ENCODE data around the gene SPRY2. TPM values are rescaled to one million over a fixed set of nuclear protein-coding genes. Genes with fewer than 3 reads are reported as not detected.

The SPRY2 gene
- total and polyA plus RNA-seq, 2 donors from 2014 or later, result 10.6 to 26.2 TPM

DNA sequence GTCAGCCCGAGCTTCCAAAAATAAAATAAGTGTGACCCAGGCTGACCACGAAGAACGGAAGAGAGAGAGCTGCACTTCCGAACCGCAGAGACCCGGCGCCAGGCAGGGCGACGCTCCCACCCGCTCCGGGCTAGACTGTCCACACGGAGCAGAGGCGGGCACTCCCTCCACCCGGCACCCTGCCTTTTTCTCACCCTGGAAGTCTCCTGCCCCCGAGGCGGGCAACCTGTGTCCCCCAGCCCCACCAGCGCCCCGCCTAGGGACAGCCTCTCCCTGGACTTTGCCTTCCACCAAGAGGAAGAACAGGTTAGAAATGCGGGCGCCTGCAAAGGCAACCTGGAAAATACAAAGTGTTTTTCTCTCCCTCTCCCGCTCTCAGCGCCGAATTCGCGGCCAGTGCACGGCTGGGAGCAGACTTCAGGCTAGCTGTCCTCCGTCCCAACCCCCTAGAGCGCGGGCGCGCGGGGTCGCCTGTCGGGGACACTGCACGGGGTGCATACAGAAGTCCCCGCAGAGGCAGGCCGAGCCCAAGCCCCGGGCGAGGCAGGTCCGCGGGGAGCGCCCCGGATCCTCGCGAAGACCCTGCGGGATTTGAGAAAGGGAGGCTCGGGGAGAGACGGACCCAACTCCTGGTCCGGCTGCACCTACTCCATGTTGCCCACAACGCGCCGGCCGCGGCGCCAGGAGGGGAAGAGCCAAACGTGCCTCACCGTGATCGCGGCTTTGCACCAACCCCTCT, 845 bp downstream of the SPRY2 start:
- peak overlapping the region; percentile 84 to 94 (median 94) for H3K9ac ChIP-seq (ENCODE audit: low read length in 3 of 3)
- no peaks in the 10 kb centered on the region for H3K9me3 ChIP-seq (ENCODE audit: control insufficient read depth in 2 of 3, insufficient read depth in 1 of 3, low read length in 3 of 3)
- peak overlapping the region; percentile 92 to 93 for H3K27ac ChIP-seq (ENCODE audit: low read depth in 2 of 2, low read length in 2 of 2)
- H3K4me1 ChIP-seq (ENCODE audit: control insufficient read depth in 2 of 3, insufficient read depth in 2 of 3, low read depth in 1 of 3, low read length in 3 of 3), result peaks cover 0 to 13% (median 0%) of the 10 kb centered on the region in 3 donors
- intact Hi-C loops (cut with DNase I), result no loop called here
- DNase-seq (peak; percentile 56 to 88 (median 73)), FAIRE-seq (no peak)
- H3K27me3 ChIP-seq (ENCODE audit: control insufficient read depth, insufficient read depth, low read length), result no peaks in the 10 kb centered on the region
- TF ChIP-seq, protein P1, sequence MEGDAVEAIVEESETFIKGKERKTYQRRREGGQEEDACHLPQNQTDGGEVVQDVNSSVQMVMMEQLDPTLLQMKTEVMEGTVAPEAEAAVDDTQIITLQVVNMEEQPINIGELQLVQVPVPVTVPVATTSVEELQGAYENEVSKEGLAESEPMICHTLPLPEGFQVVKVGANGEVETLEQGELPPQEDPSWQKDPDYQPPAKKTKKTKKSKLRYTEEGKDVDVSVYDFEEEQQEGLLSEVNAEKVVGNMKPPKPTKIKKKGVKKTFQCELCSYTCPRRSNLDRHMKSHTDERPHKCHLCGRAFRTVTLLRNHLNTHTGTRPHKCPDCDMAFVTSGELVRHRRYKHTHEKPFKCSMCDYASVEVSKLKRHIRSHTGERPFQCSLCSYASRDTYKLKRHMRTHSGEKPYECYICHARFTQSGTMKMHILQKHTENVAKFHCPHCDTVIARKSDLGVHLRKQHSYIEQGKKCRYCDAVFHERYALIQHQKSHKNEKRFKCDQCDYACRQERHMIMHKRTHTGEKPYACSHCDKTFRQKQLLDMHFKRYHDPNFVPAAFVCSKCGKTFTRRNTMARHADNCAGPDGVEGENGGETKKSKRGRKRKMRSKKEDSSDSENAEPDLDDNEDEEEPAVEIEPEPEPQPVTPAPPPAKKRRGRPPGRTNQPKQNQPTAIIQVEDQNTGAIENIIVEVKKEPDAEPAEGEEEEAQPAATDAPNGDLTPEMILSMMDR (IDR thresholded peaks at IDR 0.05; ENCODE audit: borderline replicate concordance, extremely low read depth, insufficient read depth), result no peak
- H3K36me3 ChIP-seq (ENCODE audit: control insufficient read depth in 2 of 3, insufficient read depth in 3 of 3, low read length in 3 of 3), result peaks cover 2 to 6% (median 2%) of the 10 kb centered on the region in 3 donors
- H3K4me3 ChIP-seq (ENCODE audit: low read length in 3 of 3), result peak overlapping the region; percentile 79 to 98 (median 98)

DNA sequence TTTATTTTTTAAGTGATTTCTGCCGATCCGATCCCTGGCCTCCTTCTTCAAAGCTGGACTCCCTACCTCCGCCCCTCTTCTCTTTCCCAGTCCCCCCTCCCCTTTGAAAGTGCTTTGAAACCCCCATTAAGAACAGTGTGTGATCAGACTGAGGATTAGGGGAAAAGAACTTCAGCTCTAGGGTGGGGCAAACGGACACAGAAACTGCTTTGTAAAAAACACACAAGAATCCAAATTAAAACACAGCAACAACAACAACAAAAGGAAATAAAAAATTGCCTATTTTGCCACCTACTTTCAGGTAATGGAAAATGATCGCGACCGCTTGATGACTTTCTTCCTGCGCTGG, 1.4 kb downstream of the SPRY2 start:
- no peak for FAIRE-seq
- TF ChIP-seq, protein P1 (IDR thresholded peaks at IDR 0.05; ENCODE audit: borderline replicate concordance, extremely low read depth, insufficient read depth), result no peak
- peaks cover 2 to 6% (median 2%) of the 10 kb centered on the region in 3 donors for H3K36me3 ChIP-seq (ENCODE audit: control insufficient read depth in 2 of 3, insufficient read depth in 3 of 3, low read length in 3 of 3)
- no peaks in the 10 kb centered on the region for H3K9me3 ChIP-seq (ENCODE audit: control insufficient read depth in 2 of 3, insufficient read depth in 1 of 3, low read length in 3 of 3)
- H3K27ac ChIP-seq (ENCODE audit: low read depth in 2 of 2, low read length in 2 of 2), result peak overlapping the region; percentile 92 to 93
- intact Hi-C loops (cut with DNase I), result no loop called here
- peaks cover 0 to 15% (median 0%) of the 10 kb centered on the region in 3 donors for H3K4me1 ChIP-seq (ENCODE audit: control insufficient read depth in 2 of 3, insufficient read depth in 2 of 3, low read depth in 1 of 3, low read length in 3 of 3)
- peak overlapping the region; percentile 79 to 98 (median 98) for H3K4me3 ChIP-seq (ENCODE audit: low read length in 3 of 3)
- H3K27me3 ChIP-seq (ENCODE audit: control insufficient read depth, insufficient read depth, low read length), result no peaks in the 10 kb centered on the region
- DNase-seq, result peak in 3 of 5 donors; percentile 53 to 83 (median 80)
- peak overlapping the region; percentile 84 to 94 (median 94) for H3K9ac ChIP-seq (ENCODE audit: low read length in 3 of 3)

DNA sequence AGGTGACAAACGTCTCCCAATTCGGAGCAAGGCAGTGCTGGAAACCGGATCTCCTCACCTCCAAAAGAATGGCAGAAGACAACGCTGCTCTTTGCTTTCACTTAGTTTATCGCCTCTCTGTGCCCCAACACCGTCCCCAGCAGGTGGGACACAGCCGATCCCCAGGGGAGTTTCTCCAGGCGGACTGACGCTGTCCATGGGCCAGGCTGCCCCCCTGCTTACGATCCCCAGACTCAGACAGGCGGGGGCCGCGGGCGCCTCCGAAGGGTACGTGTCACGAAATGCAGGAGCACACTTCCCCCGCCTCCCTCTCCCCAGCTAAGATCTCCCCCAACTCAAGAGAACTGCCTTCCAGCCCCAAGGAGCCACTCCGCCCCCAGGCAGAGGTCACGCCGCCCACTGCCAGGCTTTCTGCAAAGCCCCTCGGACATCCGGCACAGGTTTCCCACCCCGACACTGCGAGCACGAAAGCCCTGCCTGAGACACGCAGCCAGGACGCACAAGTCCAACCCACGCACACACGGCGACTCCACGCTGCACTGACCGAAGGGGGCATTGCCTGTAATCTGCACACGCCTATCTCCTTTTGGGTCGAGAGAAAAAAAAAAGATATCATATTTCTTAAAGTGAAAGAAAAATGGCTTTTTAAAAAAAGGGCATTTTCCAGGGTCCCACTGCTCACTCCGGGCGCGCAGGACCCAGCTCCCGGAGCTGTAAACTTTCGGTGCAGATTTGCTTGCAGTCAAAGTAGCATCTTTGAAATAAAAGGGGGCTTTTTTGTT, 2.0 kb downstream of the SPRY2 start:
- Histone ChIP-seq H3K27me3 (ENCODE audit: control insufficient read depth, insufficient read depth, low read length) (no peaks in the 10 kb centered on the region), H3K36me3 (ENCODE audit: control insufficient read depth in 2 of 3, insufficient read depth in 3 of 3, low read length in 3 of 3) (peaks cover 2 to 6% (median 2%) of the 10 kb centered on the region in 3 donors), H3K27ac (ENCODE audit: low read depth in 2 of 2, low read length in 2 of 2) (peak overlapping the region; percentile 92 to 93), H3K9me3 (ENCODE audit: control insufficient read depth in 2 of 3, insufficient read depth in 1 of 3, low read length in 3 of 3) (no peaks in the 10 kb centered on the region), H3K4me3 (ENCODE audit: low read length in 3 of 3) (peak overlapping the region; percentile 79 to 98 (median 98)), H3K9ac (ENCODE audit: low read length in 3 of 3) (peak overlapping the region; percentile 84 to 94 (median 94)), H3K4me1 (ENCODE audit: control insufficient read depth in 2 of 3, insufficient read depth in 2 of 3, low read depth in 1 of 3, low read length in 3 of 3) (peaks cover 0 to 15% (median 0%) of the 10 kb centered on the region in 3 donors)
- TF ChIP-seq, protein P1 (IDR thresholded peaks at IDR 0.05; ENCODE audit: borderline replicate concordance, extremely low read depth, insufficient read depth), result peak; percentile 39
- intact Hi-C loops (cut with DNase I), result no loop called here
- FAIRE-seq (no peak), DNase-seq (peak; percentile 87 to 95 (median 93))

Data from kidney (tissue), 14 donors.